Fibroblast of skin of left biceps (primary cell): Measurements from ENCODE around the gene GHDC.
A peak's percentile ranks its signal among the peaks of the same experiment; 100 is the strongest.
"Not testable (repeated sequence)": the region's sequence is repeated elsewhere in the genome, so short reads cannot be mapped to it uniquely, and the experiment has no call there.

Experiments used
- DNase-seq, 2 experiments: peaks; one replicate each; pipeline ENCODE4 v3.0.0-alpha.2; 2013; ENCODE audit warnings: low read depth in 2 of 2

The GHDC gene

DNA sequence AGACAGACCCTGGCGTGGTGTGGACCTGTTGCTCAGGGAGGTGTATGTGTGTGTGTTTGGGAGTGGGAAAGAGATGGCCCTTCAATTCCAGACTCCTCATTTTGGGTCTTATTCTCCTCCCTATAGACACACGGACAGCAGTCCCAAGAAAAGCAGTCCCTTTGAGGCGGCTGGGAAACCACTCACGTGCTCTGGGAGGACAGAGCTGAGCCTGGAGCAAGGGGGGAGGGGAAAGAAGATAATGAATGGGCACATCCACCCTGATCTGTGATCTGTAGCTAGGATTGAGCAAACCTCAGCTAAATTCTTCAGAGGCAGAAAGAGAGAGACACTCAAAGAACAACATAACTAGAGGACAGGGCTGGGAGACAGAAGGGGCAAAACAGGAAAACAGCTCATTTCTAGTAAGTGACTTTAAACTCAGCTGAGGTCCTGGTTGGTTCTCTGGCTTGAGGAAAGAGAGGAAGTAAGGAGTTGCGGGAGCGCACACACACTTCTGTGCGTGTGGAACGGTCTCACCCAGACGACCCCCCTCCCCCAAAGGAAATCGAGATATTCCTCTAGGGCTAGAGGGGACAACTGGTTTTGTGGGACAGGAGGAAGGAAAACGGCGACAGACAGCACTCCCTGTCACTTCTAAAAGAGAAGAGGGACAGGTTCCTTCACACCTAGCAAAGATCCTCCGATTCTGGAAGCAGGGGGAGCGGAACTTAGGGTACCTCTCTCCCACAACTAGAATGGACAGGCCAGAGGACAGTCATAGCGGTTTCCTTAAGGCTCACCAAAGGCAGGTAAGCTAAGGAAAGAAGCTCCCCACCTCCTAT, 40.2 kb downstream of the GHDC start:
- no peak for DNase-seq

GRCh38 chr17:42146911-42147607, 47.2 kb downstream of the GHDC start:
- DNase-seq, result no peak

DNA sequence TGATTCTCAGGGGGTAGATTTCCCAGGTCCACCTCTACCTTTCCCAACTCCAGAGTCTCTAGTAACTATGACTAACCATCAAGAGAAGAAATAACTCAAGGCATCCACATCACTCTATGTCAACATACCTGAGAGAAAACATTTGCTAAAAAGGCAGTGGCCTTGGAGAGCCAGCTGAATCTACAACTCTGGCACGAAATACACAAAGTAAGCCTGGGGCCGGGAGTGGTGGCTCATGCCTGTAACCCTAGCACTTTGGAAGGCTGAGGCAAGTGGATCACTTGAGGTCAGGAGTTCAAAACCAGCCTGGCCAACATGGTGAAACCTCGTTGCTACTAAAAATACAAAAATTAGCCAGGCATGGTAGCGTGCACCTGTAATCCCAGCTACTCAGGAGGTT, 51.2 kb downstream of the GHDC start:
- DNase-seq, result not testable (repeated sequence)

GRCh38 chr17:42142371-42142896, 51.9 kb downstream of the GHDC start:
- peak; percentile 42 to 47 for DNase-seq

GRCh38 chr17:42141382-42141781, 52.9 kb downstream of the GHDC start:
- DNase-seq, result no peak

GRCh38 chr17:42140690-42141089, 53.6 kb downstream of the GHDC start:
- not testable (repeated sequence) for DNase-seq
